ENCODE measurements around the gene ATOX1.

GRCh38 chr5:151800532-151800931 lies 42.1 kb upstream of the ATOX1 start:
- TF ChIP-seq CTCF (IDR thresholded peaks at IDR 0.05; ENCODE audit: low read length) = no peak
- TF ChIP-seq EZH2 (optimal IDR thresholded peaks at IDR 0.05; ENCODE audit: low read depth, low read length) = no peak
- TF ChIP-seq EZH2phosphoT487 (IDR thresholded peaks at IDR 0.05; ENCODE audit: low read length) = no peak
